B cell (primary cell): ENCODE results near the gene GRAMD2A. TPM values are rescaled to one million over a fixed set of nuclear protein-coding genes. Genes with fewer than 3 reads are reported as not detected.
A peak's percentile ranks its signal among the peaks of the same experiment; 100 is the strongest.

Experiments
- ATAC-seq: fragments of 200-7000 bp; cut with Tn5 transposase; one replicate; pipeline ENCODE4 v1.10.0; 2021; ENCODE audit warnings: low read depth, mild to moderate bottlenecking, moderate number of reproducible peaks, moderate library complexity
- CTCF ChIA-PET: fragments of 350-600 bp; sonication (Branson Sonifier 250); formaldehyde crosslinking; loops from one replicate; lab custom pipeline; 2021; ENCODE audit warnings: antibody characterized with exemption, inconsistent platforms; lab: Charles Lee
- POLR2A ChIA-PET: fragments of 350-600 bp; sonication (Branson Sonifier 250); formaldehyde crosslinking; loops from one replicate; lab custom pipeline; 2021; ENCODE audit warnings: antibody characterized with exemption; lab: Charles Lee
- DNase-seq: peaks from one replicate; pipeline ENCODE4 v3.0.0; 2013
- H2AFZ ChIP-seq: 2 replicates; pipeline ENCODE4 v1.6.1; 2012; ENCODE audit warnings: mild to moderate bottlenecking, low read depth, low read length; ENCODE audit not compliant: insufficient read depth, poor library complexity, severe bottlenecking
- H3K27ac ChIP-seq, 2 donors: 1 replicate in 1 of 2; 2 replicates in 1 of 2; pipeline ENCODE4 v1.5.1; 2012 to 2013; ENCODE audit warnings: low read length in 2 of 2, mild to moderate bottlenecking in 2 of 2, moderate library complexity in 1 of 2
- H3K27me3 ChIP-seq, 4 experiments: fragments of 200-600 bp in 1 of 4; sonication (generic) in 1 of 4; replicated peaks in 1 of 4; 1 replicate in 2 of 4; 2 replicates in 2 of 4; pipeline versions ENCODE4 v1.6.1 to v1.7.0; 2013 to 2016; ENCODE audit warnings: low read length in 3 of 4, mild to moderate bottlenecking in 2 of 4, mixed read lengths in 1 of 4, moderate library complexity in 1 of 4; ENCODE audit not compliant: insufficient read depth in 4 of 4, control insufficient read depth in 3 of 4; ENCODE audit errors: control extremely low read depth in 1 of 4
- H3K36me3 ChIP-seq, 2 experiments: replicated peaks in 1 of 2; 1 replicate in 1 of 2; 2 replicates in 1 of 2; pipeline versions ENCODE4 v1.6.1 to v1.7.1; 2013; ENCODE audit warnings: low read length in 1 of 2; ENCODE audit not compliant: insufficient read depth in 2 of 2, control insufficient read depth in 1 of 2; ENCODE audit errors: control extremely low read depth in 1 of 2, extremely low read depth in 1 of 2
- H3K4me1 ChIP-seq, 2 donors: fragments of 200-600 bp in 1 of 2; sonication (generic) in 1 of 2; 1 replicate in 1 of 2; 2 replicates in 1 of 2; pipeline versions ENCODE4 v1.5.1 to v1.6.1; 2013 to 2017; ENCODE audit warnings: low read length in 2 of 2; ENCODE audit not compliant: control insufficient read depth in 2 of 2, insufficient read depth in 2 of 2
- H3K4me2 ChIP-seq: replicated peaks from 2 replicates; pipeline ENCODE3; 2012; ENCODE audit warnings: mild to moderate bottlenecking, low read depth, low read length; ENCODE audit not compliant: poor library complexity, severe bottlenecking
- H3K4me3 ChIP-seq, 5 experiments: fragments of 200-600 bp in 1 of 5; sonication (generic) in 1 of 5; 1 replicate in 3 of 5; 2 replicates in 2 of 5; pipeline versions ENCODE4 v1.5.1 to v1.7.0; 2011 to 2016; ENCODE audit warnings: low read length in 4 of 5, mild to moderate bottlenecking in 4 of 5, low read depth in 2 of 5, control low read depth in 1 of 5, moderate library complexity in 1 of 5; ENCODE audit not compliant: insufficient read depth in 1 of 5; ENCODE audit errors: control extremely low read depth in 1 of 5, extremely low read depth in 1 of 5
- H3K79me2 ChIP-seq: fragments of 200-600 bp; sonication (generic); one replicate; pipeline ENCODE4 v1.6.0; 2016; ENCODE audit warnings: low read length; ENCODE audit not compliant: control insufficient read depth, insufficient read depth
- H3K9ac ChIP-seq: fragments of 200-600 bp; sonication (generic); 2 replicates; pipeline ENCODE4 v1.6.1; 2017; ENCODE audit warnings: mild to moderate bottlenecking, low read length, moderate library complexity
- H3K9me3 ChIP-seq, 3 donors: one replicate each; pipeline versions ENCODE4 v1.6.1 to v1.7.1; 2013; ENCODE audit warnings: low read length in 2 of 3; ENCODE audit not compliant: control insufficient read depth in 2 of 3, insufficient read depth in 1 of 3; ENCODE audit errors: control extremely low read depth in 1 of 3
- H4K20me1 ChIP-seq: 2 replicates; pipeline ENCODE4 v1.6.0; 2012; ENCODE audit warnings: mild to moderate bottlenecking, low read length; ENCODE audit not compliant: insufficient read depth, control insufficient read depth, poor library complexity, severe bottlenecking
- H3K27ac Mint-ChIP-seq: one replicate; pipeline ENCODE4 v1.8.0; 2021; ENCODE audit warnings: mixed read lengths
- H3K27me3 Mint-ChIP-seq: one replicate; pipeline ENCODE4 v1.8.0; 2021; ENCODE audit warnings: mixed read lengths
- H3K4me1 Mint-ChIP-seq: one replicate; pipeline ENCODE4 v1.8.0; 2021; ENCODE audit warnings: mixed read lengths
- H3K4me3 Mint-ChIP-seq: one replicate; pipeline ENCODE4 v1.8.0; 2021; ENCODE audit warnings: mixed read lengths
- H3K9me3 Mint-ChIP-seq: one replicate; pipeline ENCODE4 v1.8.0; 2022; ENCODE audit warnings: mixed read lengths; ENCODE audit not compliant: insufficient read depth
- CTCF ChIP-seq: fragments of 200-600 bp; IDR thresholded peaks from one replicate; pipeline ENCODE4 v1.8.0; 2022; ENCODE audit warnings: antibody characterized with exemption, mild to moderate bottlenecking
- EZH2 ChIP-seq: IDR thresholded peaks from 2 replicates; pipeline ENCODE4 v1.6.1; 2012; ENCODE audit warnings: borderline replicate concordance, low read depth, mild to moderate bottlenecking, moderate library complexity, low read length; ENCODE audit not compliant: insufficient read depth, poor library complexity, severe bottlenecking
- WGBS: methylation state at CpG from one replicate; pipeline ENCODE4 v1.1.5; 2013; ENCODE audit warnings: missing lambda C conversion rate; ENCODE audit not compliant: insufficient coverage; 5-methylcytosine and 5-hydroxymethylcytosine counted together
- intact Hi-C: fragments of 100-400 bp; cut with micrococcal nuclease; formaldehyde crosslinking; loops from one replicate; pipeline ENCODE4 v1.10.0; 2022
- polyA plus RNA-seq: library from polyadenylated mRNA; depleted of rRNA; stranded (reverse); fragments of >200 nt; gene quantifications from 2 replicates; pipeline ENCODE4 v1.2.3, GENCODE V29; 2012
- total RNA-seq, 2 donors: library from RNA; stranded (reverse); fragments of 120-200 nt in 1 of 2; gene quantifications; 1 replicate in 1 of 2; 2 replicates in 1 of 2; pipeline versions ENCODE4 v1.2.3 to v1.2.4, GENCODE V29; 2013 to 2022

GRAMD2A gene
- total and polyA plus RNA-seq, 2 donors (not counting 1 experiment from before 2014, with no cell fraction given): not detected

- peak overlapping the region; percentile 90 for H3K4me2 ChIP-seq
- H3K9ac ChIP-seq: peak overlapping the region; percentile 80
- H3K79me2 ChIP-seq: peaks cover 38% of the 10 kb centered on the region
- no peak for ATAC-seq
- peaks cover 45% of the 10 kb centered on the region for H4K20me1 ChIP-seq
- Mint-ChIP-seq H3K4me3 (peak overlapping the region; percentile 93), H3K4me1 (peaks cover 47% of the 10 kb centered on the region), H3K9me3 (no peaks in the 10 kb centered on the region), H3K27me3 (no peaks in the 10 kb centered on the region), H3K27ac (peak overlapping the region; percentile 97)
- H3K9me3 ChIP-seq: no peaks in the 10 kb centered on the region
- peaks cover 0 to 2% of the 10 kb centered on the region in 2 experiments for H3K36me3 ChIP-seq
- intact Hi-C loops: loop anchor here (5.0 kb wide), 2 partner anchors 92 to 552 kb away; partner anchors contain the start of genes ADPGK and CELF6
- ChIA-PET POLR2A (interaction anchor here (0.6 to 1.6 kb wide), 3 partner anchors 14 to 42 kb away, joined by 3 to 4 read pairs (median 3); no protein-coding TSS in a partner anchor), CTCF (interaction anchor here (1.1 to 6.8 kb wide), 3 partner anchors 31 to 45 kb away, joined by 3 to 87 read pairs (median 4); partner anchors contain the start of gene GRAMD2A)
- no peak for DNase-seq
- no peak for TF ChIP-seq EZH2
- no peak for TF ChIP-seq CTCF
- peak overlapping the region; percentile 19 to 96 (median 93) for H3K4me3 ChIP-seq
- H2AFZ ChIP-seq: peak overlapping the region; percentile 85
- peaks cover 44 to 51% of the 10 kb centered on the region in 2 donors for H3K4me1 ChIP-seq
- under 1% methylated on average over 29 of the region's 29 CpGs for WGBS
- H3K27ac ChIP-seq: peak overlapping the region; percentile 91 to 94
- no peaks in the 10 kb centered on the region for H3K27me3 ChIP-seq
These were observed 32.3 kb upstream of the GRAMD2A start for GRCh38 chr15:72229947-72230196.
